Activated CD8-positive, alpha-beta memory T cell treated with anti-CD3 and anti-CD28 coated beads, Interleukin-2, amount 50 U/mL, for 4 hours (primary cell): ENCODE data around the gene FOXJ2.
"Not testable (repeated sequence)": the region's sequence is repeated elsewhere in the genome, so short reads cannot be mapped to it uniquely, and the experiment has no call there.

Experiments used
- DNase-seq: peaks from one replicate; pipeline ENCODE4 v3.0.0-alpha.2; 2020

Gene FOXJ2

DNA sequence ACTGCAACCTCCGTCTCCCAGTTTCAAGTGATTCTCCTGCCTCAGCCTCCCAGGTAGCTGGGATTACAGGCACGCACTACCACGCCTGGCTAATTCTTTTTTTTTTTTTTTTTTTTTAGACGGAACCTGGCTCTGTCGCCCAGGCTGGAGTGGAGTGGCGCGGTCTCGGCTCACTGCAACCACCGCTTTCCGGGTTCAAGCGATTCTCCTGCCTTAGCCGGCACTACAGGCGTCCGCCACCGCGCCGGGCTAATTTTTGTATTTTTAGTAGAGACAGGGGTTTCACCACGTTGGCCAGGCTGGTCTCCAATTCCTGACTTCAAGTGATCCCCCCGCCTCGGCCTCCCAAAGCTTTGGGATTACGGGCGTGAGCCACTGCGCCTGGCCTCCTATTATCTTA is 1.5 kb upstream of the FOXJ2 start:
- not testable (repeated sequence) for DNase-seq

DNA sequence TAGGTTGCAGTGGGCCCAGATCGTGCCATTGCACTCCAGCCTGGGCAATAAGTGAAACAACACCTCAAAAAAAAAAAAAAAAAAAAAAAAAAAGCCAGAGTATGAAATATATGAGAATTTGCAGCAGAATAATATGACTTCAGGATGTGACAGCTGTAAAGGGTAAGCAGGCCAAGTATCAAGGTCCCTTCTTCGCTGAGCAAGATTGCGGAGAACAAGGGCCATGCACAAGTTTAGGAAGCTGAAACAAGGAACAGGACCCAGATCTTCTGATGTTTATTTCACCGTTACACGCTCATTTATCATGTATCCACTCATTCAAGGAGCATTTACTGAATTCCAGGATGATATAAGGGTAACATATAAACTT is 659 bp upstream of the FOXJ2 start:
- no peak for DNase-seq

DNA sequence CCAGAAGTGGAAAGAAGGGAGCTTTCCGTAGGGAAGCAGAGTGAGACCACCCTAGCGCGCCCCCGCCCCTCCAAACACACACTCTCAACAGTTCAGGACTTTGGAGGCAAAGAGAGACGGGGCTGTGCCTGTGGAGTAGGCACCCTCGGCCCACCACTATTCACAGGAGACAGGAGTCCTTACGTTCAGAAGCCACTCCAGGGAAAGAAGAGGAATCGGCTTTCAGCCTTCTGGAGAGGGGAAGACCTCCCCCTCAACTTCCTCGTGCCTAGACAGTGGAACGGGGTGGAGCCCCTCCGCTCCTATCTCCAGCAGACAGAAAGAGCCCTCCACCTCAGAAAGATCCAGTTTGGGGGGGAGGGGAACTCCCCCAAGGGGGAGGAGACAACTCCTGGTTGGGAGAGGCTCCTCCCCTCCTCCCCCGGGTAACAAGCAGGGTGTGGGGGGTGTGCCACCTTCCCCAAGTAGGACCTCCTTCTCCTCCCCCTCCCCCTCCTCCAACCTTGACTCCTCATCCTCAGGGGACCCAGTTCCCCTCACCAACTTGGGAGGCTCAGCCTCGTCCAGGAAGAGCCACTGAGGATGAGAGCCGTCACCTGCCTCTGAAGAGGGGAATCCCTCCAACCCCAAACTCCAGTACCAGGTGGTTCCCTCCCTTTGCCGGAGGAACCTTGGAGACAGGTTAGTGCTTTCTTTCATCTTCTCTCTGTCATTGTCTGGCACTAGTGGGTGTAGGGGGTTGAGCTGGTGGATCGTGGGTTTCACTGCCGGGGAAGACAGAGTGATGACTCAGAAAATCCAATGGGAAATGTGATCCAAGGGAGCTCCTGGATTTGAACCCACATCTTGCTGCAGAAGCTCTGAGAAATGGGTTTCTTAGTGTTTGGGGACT is 883 bp downstream of the FOXJ2 start:
- peak; percentile 55 for DNase-seq

DNA sequence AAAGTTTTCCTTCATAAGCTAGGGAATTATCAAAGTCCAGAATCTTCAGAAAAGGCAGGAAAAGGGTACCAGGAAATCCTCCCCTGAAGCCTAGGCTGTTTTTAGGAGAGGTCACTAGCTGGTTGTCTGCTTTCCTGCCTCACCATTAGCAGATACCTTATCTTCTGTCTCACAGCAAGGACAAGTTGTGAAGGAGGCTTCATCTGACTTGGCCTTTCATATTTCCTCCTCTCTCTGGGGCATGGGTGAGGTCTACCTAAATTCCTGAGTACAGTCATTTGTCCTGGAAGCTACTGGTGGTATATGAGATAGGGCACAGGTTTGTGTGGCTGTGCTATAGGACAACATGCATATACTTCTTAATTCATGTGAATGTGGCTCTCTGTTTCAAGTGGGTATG is 2.3 kb downstream of the FOXJ2 start:
- DNase-seq = no peak

DNA sequence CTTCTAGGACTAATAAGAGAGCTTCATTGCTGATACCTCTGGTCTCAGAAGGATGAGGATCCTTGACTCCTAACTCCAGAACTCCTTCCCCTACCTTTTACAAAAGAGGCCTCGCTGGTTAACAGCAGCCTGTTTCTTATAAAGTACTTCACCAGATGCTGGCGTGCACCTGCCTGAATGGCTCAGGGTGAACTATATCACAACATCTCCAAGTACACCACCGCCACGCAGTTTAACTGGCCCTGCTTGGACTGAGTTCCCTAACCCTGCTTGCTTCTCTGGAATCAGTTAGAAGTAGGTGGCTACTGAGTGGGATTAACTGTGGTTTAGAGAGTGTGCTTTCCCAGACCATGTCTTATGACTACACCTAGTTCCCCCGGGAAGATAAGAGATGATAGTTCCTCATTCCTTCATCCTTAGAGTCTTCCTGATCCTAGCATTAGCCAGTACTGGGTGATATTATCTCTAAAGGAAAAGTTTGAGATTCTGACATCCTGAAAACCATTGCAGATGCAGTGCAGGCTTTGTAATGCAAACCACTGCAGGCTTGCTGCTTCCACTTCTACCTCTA is 3.0 kb downstream of the FOXJ2 start:
- DNase-seq = no peak

DNA sequence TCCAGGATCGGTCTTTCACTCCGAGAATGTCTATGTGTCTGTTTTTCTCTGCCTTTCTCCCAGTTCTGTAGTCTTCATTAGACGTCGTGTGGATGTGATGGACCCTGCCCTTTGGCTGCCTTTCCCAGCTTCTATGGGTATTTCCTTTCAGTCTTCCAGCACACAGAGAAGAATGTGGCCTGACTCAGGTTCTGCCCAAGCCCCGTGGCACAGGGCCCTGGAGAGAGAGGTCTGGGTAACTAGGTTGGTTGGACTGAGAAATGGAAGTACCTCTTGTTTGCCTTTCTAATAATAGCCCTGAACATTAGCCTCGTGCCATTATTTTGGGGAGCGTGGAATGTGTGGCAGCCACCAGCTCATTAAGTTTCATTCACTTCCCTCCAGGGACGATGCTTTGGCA is 3.8 kb downstream of the FOXJ2 start:
- DNase-seq = no peak

DNA sequence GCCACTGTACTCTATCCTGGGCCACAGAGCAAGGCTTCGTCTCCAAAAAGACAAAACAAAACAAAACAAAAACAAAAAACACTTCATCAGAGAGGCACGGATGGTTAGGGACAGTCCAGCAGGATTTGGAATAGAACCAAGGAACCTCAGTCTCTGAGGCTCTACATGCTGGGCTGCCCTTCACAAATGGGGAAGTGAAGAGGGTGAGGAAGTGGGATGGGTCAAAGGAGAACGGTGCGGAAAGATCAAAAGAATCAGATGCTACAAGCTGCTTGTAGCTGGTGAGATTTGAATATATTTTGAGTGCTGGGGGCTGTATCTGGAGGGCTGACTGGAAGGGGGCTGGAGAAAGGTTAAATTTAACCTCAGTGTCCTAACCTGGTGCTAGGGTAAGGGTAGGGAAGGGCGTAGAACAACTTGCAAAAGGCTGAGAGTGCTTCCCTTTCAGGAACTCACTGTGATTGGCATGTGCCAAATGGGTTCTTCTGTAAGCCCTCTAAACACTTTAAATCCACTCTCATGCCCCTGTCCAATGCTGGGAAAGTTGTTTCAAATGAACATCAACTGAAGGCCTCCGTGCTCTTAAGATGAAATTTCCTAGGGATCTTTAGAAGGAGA is 4.6 kb downstream of the FOXJ2 start:
- no peak for DNase-seq

DNA sequence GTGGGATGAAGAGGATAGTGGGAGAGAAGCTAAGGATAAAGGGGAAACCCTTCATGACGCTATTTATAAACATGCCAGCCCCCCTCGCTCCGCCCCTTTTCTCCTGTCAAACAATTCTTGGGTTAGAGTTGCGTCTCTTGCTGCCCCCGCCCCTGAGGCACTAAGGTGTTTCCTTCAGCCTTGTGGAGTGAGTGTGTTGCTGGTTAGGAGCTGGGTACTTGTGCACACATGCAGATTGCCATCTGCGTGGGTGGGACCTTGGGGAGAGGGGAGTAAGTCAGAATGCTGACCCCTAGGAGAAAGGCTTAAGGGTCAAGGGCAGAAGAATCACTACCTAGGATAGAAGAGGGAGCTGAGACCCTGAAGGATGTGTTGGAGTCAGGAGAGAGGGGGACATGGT is 5.4 kb downstream of the FOXJ2 start:
- DNase-seq = no peak

DNA sequence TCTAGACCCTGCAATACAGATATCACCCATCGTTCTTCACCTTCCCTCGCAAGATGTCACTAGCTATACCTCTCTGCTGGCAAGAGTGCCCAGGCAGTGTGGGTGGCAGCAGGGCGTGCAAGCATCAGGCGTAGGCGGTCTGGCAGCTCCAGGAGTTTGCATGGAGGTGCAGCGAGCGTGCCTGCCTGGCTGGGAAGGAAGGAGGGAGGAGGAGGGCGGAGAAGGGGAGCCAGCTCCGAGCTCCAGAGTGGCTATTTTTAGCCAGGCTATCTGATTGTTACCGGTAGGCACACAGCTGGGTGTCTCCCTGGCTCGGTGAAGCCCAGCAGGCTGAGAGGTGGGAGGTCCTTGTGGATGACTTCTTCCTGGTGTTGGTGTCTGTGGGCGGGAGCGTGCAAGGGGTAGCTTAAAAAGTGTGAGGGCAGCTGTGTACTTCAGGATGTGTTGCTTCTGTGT is 6.2 kb downstream of the FOXJ2 start:
- no peak for DNase-seq

DNA sequence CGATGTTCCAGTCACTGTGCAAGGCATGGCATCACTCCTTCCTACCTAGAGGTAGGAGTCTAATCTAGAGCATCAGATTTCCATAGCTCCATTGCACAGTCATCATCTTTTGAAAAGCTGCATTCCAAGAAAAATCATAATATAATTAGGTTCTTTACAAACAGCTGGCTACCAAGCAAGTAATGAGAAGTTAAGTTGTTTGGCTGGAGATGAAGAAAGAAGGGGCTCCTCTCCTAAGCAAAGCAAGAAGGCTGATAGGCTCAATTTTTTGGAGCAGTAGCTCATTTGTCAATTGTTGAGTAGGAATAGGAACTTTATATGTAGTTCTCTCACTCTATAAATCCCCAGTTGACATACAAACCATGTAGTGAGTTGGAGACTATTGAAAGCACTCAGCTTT is 8.3 kb downstream of the FOXJ2 start:
- DNase-seq = no peak

DNA sequence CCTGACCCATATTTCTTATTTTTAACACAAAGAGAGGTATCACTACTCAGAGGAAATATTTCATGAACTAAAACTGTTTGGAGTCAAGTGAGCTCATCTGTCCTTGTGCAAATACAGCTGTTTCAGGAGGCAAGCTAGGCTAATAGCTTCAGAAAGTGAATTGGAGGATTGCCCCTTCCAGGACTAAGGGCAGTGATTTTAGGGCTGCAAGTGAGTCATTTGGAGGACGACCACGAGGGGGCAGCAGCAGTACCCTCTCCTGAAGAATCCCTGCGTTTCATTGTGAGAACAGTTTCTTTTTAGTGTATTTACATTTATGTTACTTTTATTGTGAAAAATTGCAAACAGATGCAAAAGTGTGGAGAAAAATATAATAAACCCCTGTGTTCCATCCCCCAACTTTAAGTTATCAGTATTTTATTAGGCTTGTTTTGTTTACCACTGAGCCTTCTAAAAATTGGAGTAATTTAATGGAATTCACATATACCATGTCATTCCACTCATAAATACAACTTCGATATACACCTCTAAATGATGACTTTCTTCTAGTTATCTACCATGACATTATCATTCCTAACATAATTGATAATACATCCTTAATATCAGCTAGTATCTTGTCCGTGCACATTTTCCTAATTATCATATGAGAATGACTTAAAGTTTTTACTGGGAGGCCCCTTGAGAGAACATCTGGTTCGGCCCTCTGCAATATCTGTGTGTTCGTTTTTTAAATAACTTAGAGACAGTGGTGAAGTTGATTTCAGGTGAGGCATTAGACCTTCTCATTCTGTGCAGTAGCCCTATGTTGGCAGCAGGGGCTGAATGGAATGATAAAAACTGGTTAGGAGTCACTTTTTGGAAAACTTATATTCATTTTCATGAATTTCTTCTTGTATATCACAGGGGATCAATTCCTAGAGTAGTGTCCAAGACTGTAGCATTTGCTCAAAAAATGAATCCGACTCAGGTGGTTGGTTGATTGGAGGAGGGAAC is 13.7 kb downstream of the FOXJ2 start:
- DNase-seq = peak; percentile 86

DNA sequence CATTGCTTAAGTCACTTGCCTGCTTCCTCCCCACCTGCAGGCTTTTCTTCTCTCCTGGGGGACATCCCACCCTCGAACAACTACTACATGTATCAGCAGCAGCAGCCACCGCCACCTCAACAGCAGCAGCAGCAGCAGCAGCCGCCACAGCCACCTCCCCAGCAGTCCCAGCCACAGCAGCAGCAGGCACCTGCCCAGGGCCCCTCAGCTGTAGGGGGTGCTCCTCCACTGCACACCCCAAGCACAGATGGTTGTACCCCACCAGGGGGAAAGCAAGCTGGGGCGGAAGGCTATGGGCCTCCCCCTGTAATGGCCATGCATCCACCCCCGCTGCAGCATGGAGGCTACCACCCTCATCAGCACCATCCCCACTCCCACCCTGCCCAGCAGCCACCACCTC is 15.3 kb downstream of the FOXJ2 start:
- no peak for DNase-seq

DNA sequence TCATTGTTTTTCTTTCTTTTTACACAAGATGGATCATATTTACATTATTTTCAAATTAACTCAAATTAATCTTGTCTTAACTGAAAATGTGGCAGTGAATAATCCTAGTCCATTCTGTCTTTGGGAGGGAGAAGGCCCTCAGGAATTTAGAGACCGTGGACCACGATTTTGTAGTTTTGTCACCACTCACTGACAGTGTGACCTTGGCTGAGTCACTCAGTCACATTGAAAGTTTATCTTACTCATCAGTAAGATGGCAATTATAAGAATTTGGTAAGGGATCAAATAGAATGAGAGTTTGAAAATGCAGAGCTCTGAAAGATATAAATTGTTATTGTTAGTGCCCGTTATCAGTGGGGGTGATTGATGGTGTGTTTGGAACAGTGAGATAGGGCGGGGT is 16.4 kb downstream of the FOXJ2 start:
- DNase-seq = no peak

DNA sequence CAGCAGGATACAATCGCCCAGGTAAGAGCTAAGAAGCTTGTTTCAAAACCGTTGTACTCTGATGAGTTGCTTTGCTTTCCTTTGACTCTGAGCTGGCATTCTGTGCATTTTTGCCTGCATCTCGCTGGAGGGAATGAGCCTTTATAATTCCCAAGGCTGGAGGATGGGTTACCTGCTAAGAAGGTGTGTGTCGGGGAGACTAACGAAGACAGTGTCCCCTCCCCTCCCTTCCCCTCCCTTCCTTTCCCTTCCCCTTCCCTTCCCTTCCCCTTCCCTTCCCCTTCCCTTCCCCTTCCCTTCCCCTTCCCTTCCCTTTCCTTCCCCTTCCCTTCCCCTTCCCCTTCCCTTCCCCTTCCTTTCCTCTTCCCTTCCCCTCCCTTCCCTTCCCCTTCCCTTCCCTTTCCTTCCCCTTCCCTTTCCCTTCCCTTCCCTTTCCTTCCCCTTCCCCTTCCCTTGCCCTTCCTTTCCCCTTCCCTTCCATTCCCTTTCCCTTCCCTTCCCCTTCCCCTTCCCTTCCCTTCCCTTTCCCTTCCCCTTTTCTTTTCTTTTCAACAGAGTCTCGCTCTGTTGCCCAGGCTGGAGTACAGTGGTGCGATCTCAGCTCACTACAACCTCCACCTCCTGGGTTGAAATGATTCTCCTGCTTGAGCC is 18.2 kb downstream of the FOXJ2 start:
- no peak for DNase-seq

DNA sequence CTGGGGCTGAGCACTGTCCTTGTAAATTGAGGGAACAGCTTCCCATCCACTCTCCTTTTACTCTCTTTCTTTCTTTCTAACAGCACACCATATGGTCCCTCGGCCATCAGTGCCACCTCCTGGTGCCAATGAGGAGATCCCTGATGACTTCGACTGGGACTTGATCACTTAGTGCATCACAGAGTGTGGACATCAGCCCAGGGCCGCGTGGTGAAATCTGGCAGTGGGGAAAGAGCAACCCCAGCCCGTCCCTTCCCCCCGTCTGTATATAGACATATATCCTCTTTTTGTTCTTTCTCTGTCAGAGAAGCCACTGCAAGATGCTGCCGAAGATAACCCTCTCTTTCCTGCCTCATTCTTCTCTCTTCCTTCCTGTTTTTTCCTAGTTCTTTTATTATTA is 20.2 kb downstream of the FOXJ2 start:
- DNase-seq = no peak

DNA sequence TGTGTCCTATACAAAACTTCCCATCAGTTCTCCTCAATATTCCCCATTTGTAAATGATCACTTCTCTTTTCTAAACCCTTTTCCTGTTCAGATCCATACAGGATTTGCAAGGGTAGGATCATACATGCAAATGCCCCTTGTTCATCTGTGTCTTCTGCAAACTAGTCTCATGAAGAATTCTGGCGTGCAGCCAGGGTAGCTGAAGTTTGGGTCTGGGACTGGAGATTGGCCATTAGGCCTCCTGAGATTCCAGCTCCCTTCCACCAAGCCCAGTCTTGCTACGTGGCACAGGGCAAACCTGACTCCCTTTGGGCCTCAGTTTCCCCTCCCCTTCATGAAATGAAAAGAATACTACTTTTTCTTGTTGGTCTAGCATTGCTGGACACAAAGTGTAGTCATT is 22.3 kb downstream of the FOXJ2 start:
- no peak for DNase-seq

DNA sequence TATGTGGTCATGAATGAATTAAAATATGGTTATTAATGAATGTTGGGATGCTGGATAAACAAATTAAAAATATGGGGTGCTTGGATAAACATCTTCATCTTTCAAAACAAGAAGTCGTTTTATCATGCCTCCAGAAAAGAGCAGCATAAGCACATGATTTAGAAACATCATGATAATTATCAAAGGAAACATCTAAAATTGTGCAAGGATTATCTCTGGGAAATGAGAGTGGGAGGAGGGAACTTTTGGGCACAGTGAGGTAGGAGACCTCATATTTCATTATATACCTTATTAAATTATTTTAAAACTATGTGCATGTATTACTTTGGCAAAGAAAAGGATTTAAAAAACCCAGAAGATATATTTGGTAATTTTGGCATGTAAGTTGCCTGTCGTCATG is 24.8 kb downstream of the FOXJ2 start:
- no peak for DNase-seq

DNA sequence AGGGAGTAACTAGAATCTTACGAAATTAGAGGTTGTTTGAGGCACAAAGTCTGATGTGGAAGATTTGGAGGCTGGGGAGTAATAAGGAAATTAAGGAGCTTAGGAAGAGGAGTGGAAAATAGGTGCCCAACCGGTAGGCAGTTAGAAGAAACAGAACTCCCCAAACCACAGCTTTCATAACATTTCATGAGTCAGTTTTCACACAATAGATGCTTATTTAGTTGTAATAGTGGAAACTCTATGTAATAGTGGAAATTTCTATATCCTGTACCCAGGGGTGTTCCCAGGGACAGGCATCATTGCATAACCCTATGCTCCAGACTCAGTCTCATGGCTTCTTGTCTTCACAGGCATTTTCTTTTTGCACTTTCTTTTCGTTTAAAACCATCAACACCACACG is 25.3 kb downstream of the FOXJ2 start:
- DNase-seq = no peak

DNA sequence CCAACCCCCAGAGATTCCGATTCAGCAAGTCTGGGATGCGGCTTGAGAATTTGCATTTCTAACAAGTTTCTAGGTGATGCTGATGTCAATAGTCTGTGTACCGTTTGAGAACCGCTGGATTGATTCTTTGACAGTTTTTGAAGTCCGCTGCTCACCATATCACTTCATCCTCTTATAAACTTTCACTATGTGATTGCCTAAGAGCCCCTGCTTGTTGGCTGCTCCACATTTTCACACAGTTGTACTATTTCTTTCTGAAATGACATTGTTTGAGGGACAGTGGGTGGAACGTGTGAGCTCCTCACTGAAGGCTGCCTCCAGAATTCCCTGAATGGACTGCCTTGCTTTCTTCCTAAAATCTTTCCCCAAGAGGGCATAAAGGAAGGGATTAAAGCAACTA is 26.0 kb downstream of the FOXJ2 start:
- DNase-seq = no peak

DNA sequence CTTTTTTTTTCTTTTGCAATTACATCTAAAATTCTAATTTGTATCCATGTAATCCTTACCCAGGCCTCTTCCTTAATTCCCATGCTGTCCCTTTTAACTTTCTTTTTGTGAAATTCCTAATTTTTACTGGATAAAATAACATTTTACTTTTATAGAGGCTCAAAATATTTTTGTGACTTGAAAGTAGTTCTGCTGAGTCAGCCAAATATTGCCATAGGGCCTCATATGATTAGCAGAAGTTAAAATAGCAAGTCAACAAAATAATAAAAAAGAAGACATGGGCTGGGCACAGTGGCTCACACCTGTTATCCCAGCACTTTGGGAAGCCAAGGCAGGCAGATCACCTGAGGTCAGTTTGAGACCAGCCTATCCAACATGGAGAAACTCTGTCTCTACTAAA is 31.6 kb downstream of the FOXJ2 start:
- no peak for DNase-seq

DNA sequence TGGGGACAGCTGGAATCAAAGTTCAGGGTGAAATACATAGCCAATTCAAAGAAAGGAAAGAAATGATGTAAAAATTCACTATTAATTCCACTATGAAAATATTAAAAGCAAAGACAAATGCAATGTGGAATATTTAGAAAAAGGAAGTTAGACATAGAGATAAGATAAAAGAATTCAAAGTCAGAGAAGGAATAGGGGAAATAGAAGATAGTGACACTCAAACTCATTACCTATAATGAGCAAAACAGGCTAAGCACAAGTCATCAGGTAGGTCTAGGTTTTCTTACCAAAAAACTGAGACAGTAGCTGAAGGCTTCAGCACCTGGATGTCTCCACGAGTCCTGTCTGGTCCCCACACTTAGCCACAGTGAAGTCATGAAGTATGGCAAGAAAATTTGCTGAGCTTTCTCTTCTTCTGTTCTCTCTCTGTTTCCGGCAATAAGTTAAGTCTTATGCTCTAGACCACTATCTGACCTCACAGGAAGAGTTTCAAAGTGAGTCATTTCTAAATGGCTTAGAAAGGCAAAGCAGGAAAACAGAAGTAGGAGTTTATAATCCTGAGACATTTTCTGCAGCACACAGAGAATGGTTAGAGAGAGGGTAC is 33.6 kb downstream of the FOXJ2 start, which contains the start of gene C3AR1:
Gene C3AR1, minus strand, starts transcription at position 369 of the 604 bp plus-strand sequence. CDS start 6,174 bp downstream, outside the sequence.
- peak; percentile 37 for DNase-seq

DNA sequence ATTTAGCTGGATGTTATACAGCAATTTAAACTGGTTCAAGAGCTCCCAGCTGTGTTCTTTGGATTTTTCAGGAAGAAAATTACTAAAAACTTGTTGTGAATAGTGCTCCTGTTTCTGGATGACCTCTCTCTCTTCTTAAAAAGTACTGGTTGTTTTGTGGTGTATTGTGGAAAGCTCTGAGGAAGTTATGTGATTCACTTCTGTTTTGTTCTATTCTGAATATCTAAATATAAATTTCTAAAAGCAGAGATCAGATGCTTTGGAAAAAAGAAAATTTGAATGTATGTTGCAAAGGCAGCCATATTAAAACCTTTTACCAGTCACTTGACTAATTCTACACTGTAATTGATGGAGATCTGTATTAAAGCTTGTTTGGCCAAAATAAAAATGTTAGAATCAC is 37.1 kb downstream of the FOXJ2 start:
- no peak for DNase-seq
